BJ (cell line): ENCODE measurements around the gene AMACR. TPM values are rescaled to one million over a fixed set of nuclear protein-coding genes. Genes with fewer than 3 reads are reported as not detected.
"Not testable (repeated sequence)": the region's sequence is repeated elsewhere in the genome, so short reads cannot be mapped to it uniquely, and the experiment has no call there.

Experiments used
- CTCF ChIA-PET: fragments of 350-600 bp; formaldehyde crosslinking; extraction: SDS; loops from one replicate; lab custom pipeline; 2021; ENCODE audit warnings: antibody characterized with exemption, inconsistent platforms; lab: Yijun Ruan, JAX
- POLR2A ChIA-PET: fragments of 300-600 bp; sonication (Branson Sonifier 250); formaldehyde crosslinking; extraction: SDS; loops from one replicate; lab custom pipeline; 2021; ENCODE audit warnings: antibody characterized with exemption; lab: Charles Lee
- DNase-seq: peaks from one replicate; pipeline ENCODE4 v3.0.0-alpha.2; 2011; ENCODE audit warnings: low read depth
- H3K27me3 ChIP-seq: 2 replicates; pipeline ENCODE4 v1.6.0; 2011; ENCODE audit warnings: low read length; ENCODE audit not compliant: control insufficient read depth, insufficient read depth
- H3K36me3 ChIP-seq: 2 replicates; pipeline ENCODE4 v1.5.1; 2011; ENCODE audit warnings: low read length; ENCODE audit not compliant: control insufficient read depth, insufficient read depth
- H3K4me3 ChIP-seq: 2 replicates; pipeline ENCODE4 v1.5.1; 2011; ENCODE audit warnings: low read depth, mild to moderate bottlenecking, control low read depth, low read length
- polyA plus RNA-seq: library from polyadenylated mRNA; depleted of rRNA; stranded (reverse); fragments of >200 nt; gene quantifications from 2 replicates; pipeline ENCODE4 v1.2.3, GENCODE V29; 2011
- TF ChIP-seq, protein P1 (sequence below): IDR thresholded peaks from 2 replicates; pipeline ENCODE4 v1.5.1; 2011; ENCODE audit warnings: low read depth, mild to moderate bottlenecking, control low read depth, inconsistent platforms, low read length, moderate library complexity; ENCODE audit not compliant: insufficient read depth

The AMACR gene
- polyA plus RNA-seq, 1 experiment: 7.1 TPM

DNA sequence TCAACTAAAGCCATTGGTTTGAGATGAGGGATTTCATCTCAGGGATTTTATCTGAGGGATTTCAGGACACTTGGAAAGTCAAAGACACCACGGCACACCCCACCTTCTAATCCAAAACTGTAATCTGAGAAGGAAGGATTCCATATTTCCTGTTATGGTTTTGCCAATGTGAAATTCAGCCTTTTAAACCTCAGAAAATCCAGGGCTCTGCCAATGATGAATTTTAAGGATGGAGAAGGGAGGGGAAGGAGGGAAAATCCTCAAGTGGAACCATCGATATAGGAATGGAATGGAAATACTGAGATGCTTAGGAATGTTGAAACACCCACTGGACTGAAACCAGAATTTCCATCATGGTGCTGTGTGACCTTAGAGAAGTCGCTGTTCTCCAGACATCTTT is 29.9 kb upstream of the AMACR start:
- Histone ChIP-seq H3K36me3 (no peaks in the 10 kb centered on the region), H3K4me3 (no peak overlapping the region), H3K27me3 (no peaks in the 10 kb centered on the region)
- ChIA-PET CTCF (interaction anchor here (0.6 kb wide), 1 partner anchor 31 kb away, joined by 3 read pairs; no protein-coding TSS in a partner anchor), POLR2A (no interaction called here)
- TF ChIP-seq, protein P1, sequence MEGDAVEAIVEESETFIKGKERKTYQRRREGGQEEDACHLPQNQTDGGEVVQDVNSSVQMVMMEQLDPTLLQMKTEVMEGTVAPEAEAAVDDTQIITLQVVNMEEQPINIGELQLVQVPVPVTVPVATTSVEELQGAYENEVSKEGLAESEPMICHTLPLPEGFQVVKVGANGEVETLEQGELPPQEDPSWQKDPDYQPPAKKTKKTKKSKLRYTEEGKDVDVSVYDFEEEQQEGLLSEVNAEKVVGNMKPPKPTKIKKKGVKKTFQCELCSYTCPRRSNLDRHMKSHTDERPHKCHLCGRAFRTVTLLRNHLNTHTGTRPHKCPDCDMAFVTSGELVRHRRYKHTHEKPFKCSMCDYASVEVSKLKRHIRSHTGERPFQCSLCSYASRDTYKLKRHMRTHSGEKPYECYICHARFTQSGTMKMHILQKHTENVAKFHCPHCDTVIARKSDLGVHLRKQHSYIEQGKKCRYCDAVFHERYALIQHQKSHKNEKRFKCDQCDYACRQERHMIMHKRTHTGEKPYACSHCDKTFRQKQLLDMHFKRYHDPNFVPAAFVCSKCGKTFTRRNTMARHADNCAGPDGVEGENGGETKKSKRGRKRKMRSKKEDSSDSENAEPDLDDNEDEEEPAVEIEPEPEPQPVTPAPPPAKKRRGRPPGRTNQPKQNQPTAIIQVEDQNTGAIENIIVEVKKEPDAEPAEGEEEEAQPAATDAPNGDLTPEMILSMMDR: no peak
- DNase-seq: no peak

DNA sequence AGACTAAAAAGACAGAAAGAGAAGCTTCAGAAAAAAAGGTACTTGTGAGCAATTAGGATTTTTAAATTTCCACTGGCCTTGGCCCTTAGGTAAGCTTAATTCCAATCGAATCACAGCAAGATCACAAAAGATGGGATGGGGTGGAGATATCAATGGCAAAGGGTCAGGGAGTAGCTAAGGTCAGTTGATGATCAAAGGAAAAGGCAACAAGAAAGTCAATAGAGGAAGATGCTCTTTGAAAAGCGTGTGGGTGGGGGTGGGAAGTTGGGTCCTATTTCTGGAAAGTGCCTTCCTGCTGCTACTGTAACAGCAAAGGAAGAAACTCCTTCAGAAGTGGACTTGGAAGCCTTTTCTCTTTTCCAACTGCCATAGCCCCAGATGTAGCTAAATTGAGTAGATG is 27.9 kb upstream of the AMACR start:
- no peak for DNase-seq
- no peak overlapping the region for H3K4me3 ChIP-seq
- H3K27me3 ChIP-seq: no peaks in the 10 kb centered on the region
- no peaks in the 10 kb centered on the region for H3K36me3 ChIP-seq
- ChIA-PET POLR2A (no interaction called here), CTCF (interaction anchor here (1.2 to 1.4 kb wide), 3 partner anchors 9 to 15 kb away, joined by 3 to 4 read pairs (median 4); no protein-coding TSS in a partner anchor)
- TF ChIP-seq, protein P1: no peak

DNA sequence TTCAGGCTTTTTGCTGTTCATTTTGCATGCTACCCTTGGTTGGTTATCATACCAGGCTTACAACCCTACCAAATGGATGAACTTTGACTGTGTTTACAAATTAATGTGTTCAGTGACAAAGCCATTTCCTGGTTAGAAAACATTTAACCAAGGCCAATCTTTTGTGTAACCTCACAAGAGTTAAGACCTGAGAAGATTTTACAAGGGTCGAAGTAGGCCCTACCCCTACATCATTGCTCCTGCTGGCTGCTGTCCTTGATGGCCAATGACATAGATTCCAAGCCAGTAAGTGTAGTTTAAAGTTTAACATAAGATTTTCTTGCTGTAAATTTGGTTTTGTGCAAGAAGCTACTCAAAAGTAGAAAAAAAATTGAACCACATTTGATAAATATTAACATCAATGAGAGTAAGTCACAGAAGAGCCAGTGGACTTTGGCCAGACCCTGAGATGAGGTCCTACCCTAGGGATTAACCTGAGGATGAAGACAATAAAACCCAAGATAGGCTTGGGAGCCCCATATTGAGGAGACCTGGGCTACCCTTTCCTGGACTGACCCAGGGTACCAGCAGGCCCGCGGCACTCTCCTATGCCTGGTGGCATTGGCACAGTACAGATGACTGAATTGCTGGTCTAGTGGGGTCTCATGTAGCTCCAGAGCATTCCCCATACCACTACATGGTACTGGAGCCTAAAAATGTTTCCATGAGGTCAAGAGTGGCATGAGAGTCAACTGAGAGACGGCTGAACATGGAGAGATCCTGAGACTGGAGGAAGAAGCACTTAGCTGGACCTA is 26.9 kb upstream of the AMACR start:
- TF ChIP-seq, protein P1: no peak
- no peak for DNase-seq
- Histone ChIP-seq H3K36me3 (no peaks in the 10 kb centered on the region), H3K27me3 (no peaks in the 10 kb centered on the region), H3K4me3 (no peak overlapping the region)
- ChIA-PET POLR2A (no interaction called here), CTCF (interaction anchor here (1.4 kb wide), 1 partner anchor 10 kb away, joined by 3 read pairs; no protein-coding TSS in a partner anchor)

DNA sequence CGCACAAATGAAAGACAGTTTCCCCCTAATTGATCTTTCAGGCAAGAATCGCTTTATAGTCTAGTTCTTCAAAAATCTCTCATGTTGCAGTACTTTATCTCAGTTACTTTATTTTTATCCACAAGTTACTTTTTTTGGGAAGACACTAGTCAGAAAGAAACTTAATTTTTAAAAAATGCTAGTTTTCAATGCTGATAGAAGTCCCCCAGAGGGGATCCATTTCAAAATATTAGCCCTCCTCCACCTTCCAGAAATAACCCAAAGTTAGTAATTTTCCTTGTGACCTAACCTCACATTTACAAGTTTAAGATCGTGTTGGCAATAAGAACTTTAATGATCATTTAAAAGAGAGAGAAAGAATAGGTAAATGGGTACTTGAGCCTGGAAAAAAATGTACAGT is 24.1 kb upstream of the AMACR start:
- TF ChIP-seq, protein P1: no peak
- no peaks in the 10 kb centered on the region for H3K36me3 ChIP-seq

DNA sequence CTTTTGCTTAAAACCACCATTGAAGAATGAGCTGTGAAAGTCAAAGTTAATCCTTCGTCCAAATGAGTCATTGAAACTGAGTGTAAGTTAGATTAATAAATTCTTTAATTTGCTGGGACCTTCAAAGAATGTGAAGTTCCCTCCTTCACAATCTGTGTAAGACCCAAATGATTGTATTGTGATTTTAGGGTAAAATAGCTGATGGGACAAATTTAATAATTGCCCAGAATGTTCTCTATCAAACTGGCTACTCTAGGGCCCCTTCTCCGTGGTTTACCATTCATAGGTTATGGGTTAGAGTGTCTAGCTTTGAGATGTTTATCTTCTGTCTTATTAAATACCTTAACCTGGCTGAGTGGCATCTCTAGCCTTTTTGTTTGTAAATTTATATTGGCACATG is 23.3 kb upstream of the AMACR start:
- H3K36me3 ChIP-seq: no peaks in the 10 kb centered on the region
- TF ChIP-seq, protein P1: no peak
- DNase-seq: no peak
- H3K27me3 ChIP-seq: no peaks in the 10 kb centered on the region
- no peak overlapping the region for H3K4me3 ChIP-seq
- CTCF ChIA-PET: interaction anchor here (0.8 kb wide), 1 partner anchor 8 kb away, joined by 3 read pairs; no protein-coding TSS in a partner anchor
- POLR2A ChIA-PET: no interaction called here

More for the DNA sequence above, 24.1 kb upstream of the AMACR start:
- CTCF ChIA-PET: no interaction called here
- Histone ChIP-seq H3K27me3 (no peaks in the 10 kb centered on the region), H3K4me3 (no peak overlapping the region)
- no peak for DNase-seq
- POLR2A ChIA-PET: no interaction called here

DNA sequence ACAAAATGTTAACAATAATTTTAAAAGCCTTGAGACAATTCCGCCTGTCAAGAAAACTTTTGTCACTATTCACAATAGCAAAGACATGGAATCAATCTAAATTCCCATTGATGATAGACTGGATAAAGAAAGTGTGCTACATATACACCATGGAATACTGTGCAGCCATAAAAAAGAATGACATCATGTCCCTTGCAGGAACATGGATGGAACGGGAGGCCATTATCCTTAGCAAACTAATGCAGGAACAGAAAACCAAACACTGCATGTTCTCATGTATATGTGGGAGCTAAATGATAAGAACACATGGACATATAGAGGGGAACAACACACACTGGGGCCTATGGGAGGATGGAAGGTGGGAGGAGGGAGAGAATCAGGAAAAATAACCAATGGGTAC is 22.7 kb upstream of the AMACR start:
- CTCF ChIA-PET: interaction anchor here (0.8 kb wide), 1 partner anchor 8 kb away, joined by 3 read pairs; no protein-coding TSS in a partner anchor
- POLR2A ChIA-PET, H3K4me3 ChIP-seq, H3K27me3 ChIP-seq, DNase-seq, H3K36me3 ChIP-seq: not testable (repeated sequence)
